Neuronal stem cell (in vitro differentiated cells): ENCODE data around the gene SP3.

Experiments
- DNase-seq: peaks from one replicate; pipeline ENCODE4 v3.0.0-alpha.2; 2013; ENCODE audit warnings: low spot score
- H2AFZ ChIP-seq: one replicate; pipeline ENCODE4 v1.6.1; 2013; ENCODE audit warnings: mild to moderate bottlenecking, low read length, inconsistent platforms
- H2AK5ac ChIP-seq: 2 replicates; pipeline ENCODE4 v1.6.1; 2013; ENCODE audit warnings: low read depth, mild to moderate bottlenecking, inconsistent platforms, low read length, moderate library complexity, mixed read lengths
- H2BK120ac ChIP-seq: 2 replicates; pipeline ENCODE4 v1.6.1; 2013; ENCODE audit warnings: low read depth, mild to moderate bottlenecking, inconsistent platforms, low read length, moderate library complexity, mixed read lengths
- H2BK12ac ChIP-seq: one replicate; pipeline ENCODE4 v1.6.1; 2013; ENCODE audit warnings: low read length, inconsistent platforms
- H2BK15ac ChIP-seq: 2 replicates; pipeline ENCODE4 v1.6.1; 2013; ENCODE audit warnings: mild to moderate bottlenecking, low read length, inconsistent platforms, mixed read lengths
- H2BK5ac ChIP-seq: one replicate; pipeline ENCODE4 v1.6.1; 2013; ENCODE audit warnings: inconsistent platforms, mild to moderate bottlenecking, low read length, moderate library complexity
- H3K14ac ChIP-seq: one replicate; pipeline ENCODE4 v1.6.1; 2013; ENCODE audit warnings: low read length, inconsistent platforms
- H3K18ac ChIP-seq: 2 replicates; pipeline ENCODE4 v1.6.1; 2013; ENCODE audit warnings: low read length, inconsistent platforms
- H3K23ac ChIP-seq: 2 replicates; pipeline ENCODE4 v1.6.1; 2013; ENCODE audit warnings: low read depth, mild to moderate bottlenecking, mixed read lengths, low read length, inconsistent platforms; ENCODE audit not compliant: poor library complexity
- H3K27ac ChIP-seq: replicated peaks from 3 replicates; pipeline ENCODE4 v1.5.1; 2013; ENCODE audit warnings: low read length, inconsistent platforms
- H3K27me3 ChIP-seq, 3 experiments: 2 replicates each; pipeline ENCODE4 v1.6.1; 2013; ENCODE audit warnings: low read length in 3 of 3, mild to moderate bottlenecking in 2 of 3, inconsistent platforms in 1 of 3, low read depth in 1 of 3, mixed read lengths in 1 of 3, moderate library complexity in 1 of 3; ENCODE audit not compliant: control insufficient read depth in 3 of 3, insufficient read depth in 3 of 3
- H3K36me3 ChIP-seq, 2 donors: replicated peaks in 1 of 2; 2 replicates each; pipeline ENCODE4 v1.6.1; 2013; ENCODE audit warnings: low read length in 2 of 2; ENCODE audit not compliant: control insufficient read depth in 2 of 2, insufficient read depth in 2 of 2
- H3K4ac ChIP-seq: 2 replicates; pipeline ENCODE4 v1.6.1; 2013; ENCODE audit warnings: inconsistent platforms, mild to moderate bottlenecking, low read length, moderate library complexity
- H3K4me1 ChIP-seq, 2 donors: 1 replicate in 1 of 2; 2 replicates in 1 of 2; pipeline ENCODE4 v1.6.1; 2013; ENCODE audit warnings: low read length in 2 of 2, low read depth in 1 of 2; ENCODE audit not compliant: control insufficient read depth in 2 of 2, insufficient read depth in 1 of 2
- H3K4me2 ChIP-seq: one replicate; pipeline ENCODE4 v1.6.1; 2013; ENCODE audit warnings: mild to moderate bottlenecking, low read length, inconsistent platforms; ENCODE audit not compliant: insufficient read depth, poor library complexity, severe bottlenecking
- H3K4me3 ChIP-seq, 2 donors: 2 replicates each; pipeline ENCODE4 v1.5.1; 2013; ENCODE audit warnings: low read length in 2 of 2, mild to moderate bottlenecking in 2 of 2, inconsistent platforms in 1 of 2, moderate library complexity in 1 of 2
- H3K79me1 ChIP-seq: one replicate; pipeline ENCODE4 v1.6.1; 2013; ENCODE audit warnings: low read depth, mild to moderate bottlenecking, inconsistent platforms, low read length, moderate library complexity
- H3K9ac ChIP-seq: one replicate; pipeline ENCODE4 v1.6.1; 2013; ENCODE audit warnings: mild to moderate bottlenecking, low read depth, low read length, inconsistent platforms; ENCODE audit not compliant: poor library complexity
- H3K9me3 ChIP-seq, 2 donors: replicated peaks in 1 of 2; 2 replicates each; pipeline versions ENCODE3 to v1.6.1; 2013; ENCODE audit warnings: low read length in 2 of 2, mild to moderate bottlenecking in 2 of 2, inconsistent platforms in 1 of 2, low read depth in 1 of 2, mixed read lengths in 1 of 2, moderate library complexity in 1 of 2; ENCODE audit not compliant: control insufficient read depth in 2 of 2, insufficient read depth in 1 of 2
- H4K8ac ChIP-seq: one replicate; pipeline ENCODE4 v1.6.1; 2013; ENCODE audit warnings: low read depth, mild to moderate bottlenecking, inconsistent platforms, low read length, moderate library complexity
- H4K91ac ChIP-seq: one replicate; pipeline ENCODE4 v1.6.1; 2013; ENCODE audit warnings: low read length, low read depth, mild to moderate bottlenecking, inconsistent platforms; ENCODE audit not compliant: poor library complexity
- WGBS, 2 donors: extraction: QIAGEN DNeasy Blood & Tissue Kit; methylation state at CpG; one replicate each; pipeline ENCODE4 v1.1.7; 2013; ENCODE audit warnings: missing lambda C conversion rate in 2 of 2, mixed read lengths in 1 of 2; ENCODE audit not compliant: insufficient read length in 2 of 2, insufficient replicate concordance in 1 of 2; ENCODE audit errors: extremely low coverage in 2 of 2; 5-methylcytosine and 5-hydroxymethylcytosine counted together

Gene SP3

GRCh38 chr2:173922760-173923159 is 42.4 kb downstream of the SP3 start:
- no peak overlapping the region for H3K18ac ChIP-seq
- peaks cover 0 to 10% of the 10 kb centered on the region in 2 donors for H3K9me3 ChIP-seq
- no peak overlapping the region for H3K4me3 ChIP-seq
- H3K23ac ChIP-seq: no peak overlapping the region
- H2BK12ac ChIP-seq: no peak overlapping the region
- H3K27me3 ChIP-seq: no peaks in the 10 kb centered on the region
- no peak overlapping the region for H2BK5ac ChIP-seq
- DNase-seq: no peak
- no peaks in the 10 kb centered on the region for H3K4me1 ChIP-seq
- H4K91ac ChIP-seq: no peak overlapping the region
- H2AFZ ChIP-seq: no peak overlapping the region
- H3K4me2 ChIP-seq: no peak overlapping the region
- H3K27ac ChIP-seq: no peak overlapping the region
- no peak overlapping the region for H3K9ac ChIP-seq
- H2AK5ac ChIP-seq: no peak overlapping the region
- H3K79me1 ChIP-seq: no peaks in the 10 kb centered on the region
- H3K14ac ChIP-seq: no peak overlapping the region
- H2BK15ac ChIP-seq: no peak overlapping the region
- H4K8ac ChIP-seq: no peak overlapping the region
- H2BK120ac ChIP-seq: no peak overlapping the region
- H3K4ac ChIP-seq: no peak overlapping the region
- peaks cover 5 to 61% of the 10 kb centered on the region in 2 donors for H3K36me3 ChIP-seq

GRCh38 chr2:173922068-173922467 is 43.1 kb downstream of the SP3 start:
- Histone ChIP-seq H3K79me1 (no peaks in the 10 kb centered on the region), H3K27me3 (no peaks in the 10 kb centered on the region), H2BK120ac (no peak overlapping the region), H2BK15ac (no peak overlapping the region), H3K18ac (no peak overlapping the region), H2AFZ (no peak overlapping the region), H3K4me1 (no peaks in the 10 kb centered on the region), H4K8ac (no peak overlapping the region), H2BK12ac (no peak overlapping the region), H2BK5ac (no peak overlapping the region), H3K23ac (no peak overlapping the region), H3K4ac (no peak overlapping the region), H4K91ac (no peak overlapping the region), H3K9me3 (peaks cover 0 to 7% of the 10 kb centered on the region in 2 donors), H3K4me2 (no peak overlapping the region), H2AK5ac (no peak overlapping the region), H3K14ac (no peak overlapping the region), H3K27ac (no peak overlapping the region), H3K36me3 (peaks cover 5 to 64% of the 10 kb centered on the region in 2 donors), H3K9ac (no peak overlapping the region), H3K4me3 (no peak overlapping the region)
- no peak for DNase-seq

GRCh38 chr2:173914055-173914927 is 50.9 kb downstream of the SP3 start:
- Histone ChIP-seq H2AK5ac (no peak overlapping the region), H3K36me3 (peaks cover 10 to 100% of the 10 kb centered on the region in 2 donors), H3K23ac (no peak overlapping the region), H3K27me3 (no peaks in the 10 kb centered on the region), H3K79me1 (peaks cover 2% of the 10 kb centered on the region), H3K27ac (no peak overlapping the region), H4K8ac (no peak overlapping the region), H3K9ac (no peak overlapping the region), H2BK120ac (no peak overlapping the region), H2BK15ac (no peak overlapping the region), H2BK5ac (no peak overlapping the region), H2AFZ (no peak overlapping the region), H2BK12ac (no peak overlapping the region), H3K4me2 (no peak overlapping the region), H3K9me3 (peaks cover 0 to 3% of the 10 kb centered on the region in 2 donors), H3K4ac (no peak overlapping the region), H4K91ac (no peak overlapping the region), H3K4me3 (no peak overlapping the region), H3K18ac (no peak overlapping the region), H3K4me1 (no peaks in the 10 kb centered on the region), H3K14ac (no peak overlapping the region)
- no peak for DNase-seq
- WGBS, 2 donors: no CpG with 5 or more reads among the region's 3 CpGs

GRCh38 chr2:173909846-173910245 is 55.3 kb downstream of the SP3 start:
- Histone ChIP-seq H4K8ac (no peak overlapping the region), H3K23ac (no peak overlapping the region), H2BK120ac (no peak overlapping the region), H3K79me1 (peaks cover 1% of the 10 kb centered on the region), H2BK15ac (no peak overlapping the region), H3K9me3 (no peaks in the 10 kb centered on the region), H2BK12ac (no peak overlapping the region), H2BK5ac (no peak overlapping the region), H3K27ac (no peak overlapping the region), H3K9ac (no peak overlapping the region), H3K18ac (no peak overlapping the region), H3K4me2 (no peak overlapping the region), H3K27me3 (no peaks in the 10 kb centered on the region), H3K4me1 (no peaks in the 10 kb centered on the region), H3K14ac (no peak overlapping the region), H3K36me3 (peaks cover 9 to 100% of the 10 kb centered on the region in 2 donors), H2AFZ (no peak overlapping the region), H4K91ac (no peak overlapping the region), H3K4me3 (no peak overlapping the region), H3K4ac (no peak overlapping the region), H2AK5ac (no peak overlapping the region)
- WGBS, 2 donors: no CpG with 5 or more reads among the region's 5 CpGs
- no peak for DNase-seq
